GM10266 (cell line): Measurements from ENCODE around the gene MAPK6.
"Not testable (repeated sequence)": the region's sequence is repeated elsewhere in the genome, so short reads cannot be mapped to it uniquely, and the experiment has no call there.

Source experiments
- DNase-seq: peaks from one replicate; pipeline ENCODE4 v3.0.0; 2012; ENCODE audit errors: extremely low spot score
- CTCF ChIP-seq: IDR thresholded peaks from 2 replicates; pipeline ENCODE4 v1.5.1; 2012; ENCODE audit warnings: mild to moderate bottlenecking, low read depth; ENCODE audit not compliant: control insufficient read depth, insufficient read depth; ENCODE audit errors: missing control alignments

The MAPK6 gene

GRCh38 chr15:51973775-51974174 lies 45.2 kb upstream of the MAPK6 start:
- no peak for DNase-seq
- TF ChIP-seq CTCF: no peak

DNA sequence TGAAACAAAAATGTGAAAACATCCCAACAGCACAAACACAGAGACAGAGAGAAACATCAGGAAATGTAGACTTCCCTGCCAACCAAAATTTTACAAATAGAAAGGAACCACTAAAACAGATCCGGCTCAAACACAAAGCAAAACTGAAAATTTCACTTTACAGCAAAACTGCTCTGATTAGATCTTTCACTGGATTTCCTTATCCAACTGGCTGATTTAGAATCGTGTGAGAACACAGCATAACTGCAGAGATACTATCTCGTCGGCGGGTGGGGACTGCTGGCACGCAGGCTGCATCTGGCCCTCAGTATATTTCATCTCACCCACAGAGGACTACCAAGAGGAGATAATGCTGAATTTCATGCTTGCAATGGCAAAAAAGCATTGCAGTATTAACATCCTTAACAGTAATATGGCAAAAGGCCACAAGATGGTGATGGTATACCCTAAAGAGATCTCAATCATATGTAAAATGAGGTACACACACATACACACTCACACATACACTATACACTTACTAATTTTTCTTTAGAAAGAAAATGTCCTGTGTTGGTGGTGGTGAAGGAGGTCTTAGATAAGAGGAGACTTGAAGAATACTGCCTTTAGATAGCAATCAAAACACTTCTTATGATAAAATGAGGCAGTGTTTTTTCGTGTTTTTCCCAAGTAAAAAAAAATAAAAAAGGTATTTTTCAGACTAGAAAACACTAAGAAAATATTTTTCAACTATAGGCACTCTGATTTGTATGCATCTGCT lies 36.8 kb upstream of the MAPK6 start:
- TF ChIP-seq CTCF: peak; percentile 57
- peak; percentile 68 for DNase-seq

- DNase-seq: no peak
- no peak for TF ChIP-seq CTCF
Measured at GRCh38 chr15:51982770-51983103, 36.3 kb upstream of the MAPK6 start.

- TF ChIP-seq CTCF: no peak
- DNase-seq: no peak
Measured at GRCh38 chr15:51991141-51991540, 27.9 kb upstream of the MAPK6 start.

DNA sequence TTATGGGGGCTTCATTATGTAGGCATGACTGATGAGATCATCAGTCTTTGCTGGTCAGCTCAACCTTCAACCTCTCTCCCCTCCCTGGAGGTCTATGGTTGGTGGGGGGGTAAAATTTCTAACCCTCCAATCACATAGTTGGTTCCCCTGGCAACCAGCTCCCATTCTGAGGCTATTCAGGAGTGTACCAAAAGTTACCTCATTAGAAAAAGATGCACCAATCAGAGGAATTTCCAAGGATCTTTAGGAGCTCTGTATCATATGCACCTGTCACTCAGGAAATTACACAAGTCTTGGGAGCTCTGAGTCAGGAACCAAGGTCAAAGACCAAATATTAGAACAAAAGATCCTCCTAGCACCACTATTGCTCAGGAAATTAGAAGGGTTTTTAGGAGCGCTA lies 26.1 kb upstream of the MAPK6 start:
- TF ChIP-seq CTCF: no peak
- DNase-seq: no peak

GRCh38 chr15:52002351-52002750 lies 16.7 kb upstream of the MAPK6 start:
- no peak for TF ChIP-seq CTCF
- DNase-seq: no peak

GRCh38 chr15:52003089-52003488 lies 15.9 kb upstream of the MAPK6 start:
- DNase-seq: not testable (repeated sequence)

- no peak for TF ChIP-seq CTCF
- no peak for DNase-seq
Measured at GRCh38 chr15:52003710-52004109, 15.3 kb upstream of the MAPK6 start.
